Cerebellar cortex (tissue), 1 donor: ENCODE results near the gene NCKIPSD.

ENCODE experiments used
- DNase-seq: peaks from one replicate; pipeline ENCODE4 v3.0.0-alpha.2; 2015; ENCODE audit warnings: low spot score

NCKIPSD gene

GRCh38 chr3:48647714-48648113 is 38.0 kb downstream of the NCKIPSD start:
- DNase-seq = no peak

- no peak for DNase-seq
Measured at GRCh38 chr3:48644898-48645760, 40.6 kb downstream of the NCKIPSD start.

- DNase-seq = no peak
Measured at GRCh38 chr3:48642605-48643004, 43.1 kb downstream of the NCKIPSD start.

GRCh38 chr3:48641396-48641795 is 44.3 kb downstream of the NCKIPSD start:
- no peak for DNase-seq

GRCh38 chr3:48639944-48640606 is 45.6 kb downstream of the NCKIPSD start:
- DNase-seq = no peak

GRCh38 chr3:48637305-48637704 is 48.4 kb downstream of the NCKIPSD start:
- DNase-seq = no peak

GRCh38 chr3:48636149-48636655 is 49.5 kb downstream of the NCKIPSD start:
- no peak for DNase-seq

GRCh38 chr3:48635222-48636021 is 50.3 kb downstream of the NCKIPSD start, which contains the start of gene SLC26A6:
Gene SLC26A6, minus strand, starts transcription at chr3:48635461. Its CDS starts 68 bp downstream, at chr3:48635393.
- DNase-seq = peak; percentile 94

GRCh38 chr3:48634661-48635221 is 51.0 kb downstream of the NCKIPSD start:
- DNase-seq = peak; percentile 49

GRCh38 chr3:48633743-48634142 is 52.0 kb downstream of the NCKIPSD start:
- DNase-seq = no peak

- no peak for DNase-seq
Measured at GRCh38 chr3:48633256-48633655, 52.5 kb downstream of the NCKIPSD start.

- no peak for DNase-seq
Measured at GRCh38 chr3:48631516-48632448, 53.9 kb downstream of the NCKIPSD start.

GRCh38 chr3:48630833-48631232 is 54.9 kb downstream of the NCKIPSD start:
- DNase-seq = no peak

GRCh38 chr3:48630407-48630806 is 55.3 kb downstream of the NCKIPSD start:
- DNase-seq = no peak

- no peak for DNase-seq
Measured at GRCh38 chr3:48629894-48630293, 55.8 kb downstream of the NCKIPSD start.

GRCh38 chr3:48628277-48629017 is 57.3 kb downstream of the NCKIPSD start:
- DNase-seq = no peak

GRCh38 chr3:48625600-48625999 is 60.1 kb downstream of the NCKIPSD start:
- no peak for DNase-seq

GRCh38 chr3:48624767-48625166 is 60.9 kb downstream of the NCKIPSD start:
- DNase-seq = no peak

GRCh38 chr3:48623851-48624547 is 61.7 kb downstream of the NCKIPSD start:
- DNase-seq = no peak
